Prostate gland (tissue), 2 donors: ENCODE data around the gene POLR3G. TPM values are rescaled to one million over a fixed set of nuclear protein-coding genes. Genes with fewer than 3 reads are reported as not detected.

Experiments used
- DNase-seq: peaks from one replicate; pipeline ENCODE4 v3.0.0-alpha.2; 2019; ENCODE audit warnings: low spot score
- H3K27ac ChIP-seq, 2 donors: fragments of 200-600 bp; sonication (generic); 2 replicates each; pipeline ENCODE4 v1.5.1; 2017 to 2019
- H3K27me3 ChIP-seq: fragments of 200-600 bp; sonication (generic); replicated peaks from 2 replicates; pipeline ENCODE4 v1.5.1; 2019; ENCODE audit not compliant: insufficient read depth
- H3K36me3 ChIP-seq, 2 donors: fragments of 200-600 bp; sonication (generic); 1 replicate in 1 of 2; 2 replicates in 1 of 2; pipeline versions ENCODE4 v1.5.1 to v1.8.1; 2017 to 2019
- H3K4me1 ChIP-seq: fragments of 200-600 bp; sonication (generic); replicated peaks from 2 replicates; pipeline ENCODE4 v1.5.1; 2019
- H3K4me3 ChIP-seq, 2 donors: fragments of 200-600 bp; sonication (generic); 2 replicates each; pipeline ENCODE4 v1.5.1; 2017 to 2019
- H3K9me3 ChIP-seq: fragments of 200-600 bp; sonication (generic); 2 replicates; pipeline ENCODE4 v1.5.1; 2017
- POLR2A ChIP-seq: fragments of 450-650 bp; IDR thresholded peaks from one replicate; pipeline ENCODE4 v1.6.1; 2016; ENCODE audit warnings: antibody characterized with exemption, mild to moderate bottlenecking
- POLR2AphosphoS5 ChIP-seq: sonication (generic); formaldehyde crosslinking; IDR thresholded peaks from one replicate; pipeline ENCODE4 v1.6.1; 2017; ENCODE audit warnings: antibody characterized with exemption
- WGBS: methylation state at CpG from one replicate; pipeline ENCODE4 v1.1.5; 2018; 5-methylcytosine and 5-hydroxymethylcytosine counted together
- intact Hi-C: fragments of 100-400 bp; cut with DNase I; formaldehyde crosslinking; loops from one replicate; pipeline ENCODE4 v1.14.2; 2022
- total RNA-seq, 2 donors: library from RNA; depleted of rRNA; stranded (reverse); fragments of >200 nt; gene quantifications; one replicate each; pipeline ENCODE4 v1.1.0, GENCODE V29; 2016
- TF ChIP-seq, protein P1 (sequence below), 4 experiments: fragments of 200-600 bp in 2 of 4; fragments of 450-650 bp in 2 of 4; sonication (generic) in 2 of 4; IDR thresholded peaks; 1 replicate in 3 of 4; 2 replicates in 1 of 4; pipeline ENCODE4 v1.5.1; 2016 to 2019; ENCODE audit warnings: antibody characterized with exemption in 4 of 4, mild to moderate bottlenecking in 2 of 4, moderate library complexity in 2 of 4

The POLR3G gene
- total RNA-seq, 2 donors from 2014 or later: 0.18 to 6.4 TPM

DNA sequence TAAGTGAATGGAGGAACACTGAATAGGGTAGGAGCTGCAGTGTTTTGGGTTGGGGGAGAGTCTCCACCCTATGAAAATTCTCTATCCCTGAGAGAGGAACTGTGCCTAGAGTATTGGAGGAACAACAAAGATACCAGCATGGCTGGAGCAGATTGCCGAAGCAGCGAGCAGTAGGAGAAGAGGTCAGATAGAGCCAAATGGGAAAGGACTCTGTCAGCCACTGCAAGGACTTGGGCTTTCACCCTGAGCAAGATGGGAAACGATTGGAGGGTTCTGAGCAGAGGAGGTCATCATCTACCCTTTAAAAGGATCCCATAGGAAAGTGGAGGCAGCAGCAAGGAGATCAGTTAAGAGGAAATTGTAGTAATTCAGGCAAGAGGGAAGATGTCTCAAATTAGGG lies 59.1 kb downstream of the POLR3G start:
- 80% methylated on average over 3 of the region's 3 CpGs for WGBS
- no peak for DNase-seq
- no peaks in the 10 kb centered on the region for H3K36me3 ChIP-seq
- no peaks in the 10 kb centered on the region for H3K27me3 ChIP-seq
- H3K4me3 ChIP-seq: no peak overlapping the region
- H3K4me1 ChIP-seq: no peaks in the 10 kb centered on the region
- no peaks in the 10 kb centered on the region for H3K9me3 ChIP-seq
- TF ChIP-seq POLR2A (no peak), POLR2AphosphoS5 (no peak)
- TF ChIP-seq, protein P1, sequence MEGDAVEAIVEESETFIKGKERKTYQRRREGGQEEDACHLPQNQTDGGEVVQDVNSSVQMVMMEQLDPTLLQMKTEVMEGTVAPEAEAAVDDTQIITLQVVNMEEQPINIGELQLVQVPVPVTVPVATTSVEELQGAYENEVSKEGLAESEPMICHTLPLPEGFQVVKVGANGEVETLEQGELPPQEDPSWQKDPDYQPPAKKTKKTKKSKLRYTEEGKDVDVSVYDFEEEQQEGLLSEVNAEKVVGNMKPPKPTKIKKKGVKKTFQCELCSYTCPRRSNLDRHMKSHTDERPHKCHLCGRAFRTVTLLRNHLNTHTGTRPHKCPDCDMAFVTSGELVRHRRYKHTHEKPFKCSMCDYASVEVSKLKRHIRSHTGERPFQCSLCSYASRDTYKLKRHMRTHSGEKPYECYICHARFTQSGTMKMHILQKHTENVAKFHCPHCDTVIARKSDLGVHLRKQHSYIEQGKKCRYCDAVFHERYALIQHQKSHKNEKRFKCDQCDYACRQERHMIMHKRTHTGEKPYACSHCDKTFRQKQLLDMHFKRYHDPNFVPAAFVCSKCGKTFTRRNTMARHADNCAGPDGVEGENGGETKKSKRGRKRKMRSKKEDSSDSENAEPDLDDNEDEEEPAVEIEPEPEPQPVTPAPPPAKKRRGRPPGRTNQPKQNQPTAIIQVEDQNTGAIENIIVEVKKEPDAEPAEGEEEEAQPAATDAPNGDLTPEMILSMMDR (IDR thresholded peaks at IDR 0.05): no peak
- intact Hi-C loops: no loop called here
- H3K27ac ChIP-seq: no peak overlapping the region

DNA sequence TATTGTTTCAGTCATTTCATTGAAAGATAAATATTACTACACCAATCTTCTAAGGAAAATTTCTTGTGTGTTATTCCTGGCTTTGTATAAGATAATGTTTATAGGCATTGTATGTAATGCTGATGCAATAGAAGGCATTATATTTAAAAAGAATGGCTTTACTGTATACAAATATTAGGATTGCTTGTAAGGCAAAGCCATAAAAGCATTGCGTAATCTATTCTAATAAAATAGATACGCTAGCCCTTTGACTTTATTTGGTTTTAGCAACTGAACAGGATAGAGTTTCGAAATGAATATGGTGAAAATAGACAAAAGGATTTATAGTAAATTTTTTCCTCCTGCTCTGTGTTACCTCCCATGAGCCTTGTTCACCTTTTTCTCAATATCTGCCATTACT lies 60.3 kb downstream of the POLR3G start:
- no peak for TF ChIP-seq POLR2A
- no peak for TF ChIP-seq POLR2AphosphoS5
- TF ChIP-seq, protein P1 (IDR thresholded peaks at IDR 0.05): no peak
- intact Hi-C loops: no loop called here
- WGBS: 36% methylated on average over 3 of the region's 3 CpGs
- H3K27me3 ChIP-seq: no peaks in the 10 kb centered on the region
- no peaks in the 10 kb centered on the region for H3K4me1 ChIP-seq
- H3K36me3 ChIP-seq: no peaks in the 10 kb centered on the region
- no peak for DNase-seq
- no peaks in the 10 kb centered on the region for H3K9me3 ChIP-seq
- no peak overlapping the region for H3K4me3 ChIP-seq
- no peak overlapping the region for H3K27ac ChIP-seq

DNA sequence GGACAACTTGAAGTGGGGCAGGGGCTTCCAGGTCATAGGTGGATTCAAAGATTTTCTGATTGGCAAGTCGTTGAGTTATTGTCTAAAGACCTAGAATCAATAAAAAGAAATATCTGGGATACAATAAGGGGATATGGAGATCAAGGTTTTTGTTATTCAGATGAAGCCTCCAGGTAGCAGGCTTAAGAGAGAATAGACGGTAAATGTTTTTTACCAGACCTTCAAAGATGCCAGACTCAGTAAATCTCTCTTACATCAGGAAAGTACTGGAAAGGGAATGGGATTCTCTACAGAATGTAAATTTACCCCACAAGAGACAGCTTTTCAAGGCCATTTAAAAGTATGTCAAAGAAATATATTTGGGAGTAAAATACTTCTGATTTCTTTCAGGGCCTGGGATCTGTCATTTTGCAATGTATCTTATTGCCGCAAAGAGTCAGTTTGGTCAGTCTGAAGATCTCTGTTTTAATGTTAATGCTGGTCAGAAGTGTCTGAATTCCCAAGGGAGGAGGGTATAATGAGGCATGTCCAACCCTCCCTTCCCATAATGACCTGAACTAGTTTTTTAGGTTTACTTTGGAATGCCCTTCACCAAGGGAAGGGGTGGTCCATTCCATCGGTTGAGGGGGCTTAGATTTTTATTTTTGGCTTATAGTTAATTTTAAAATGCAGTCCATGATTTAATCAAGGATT lies 68.3 kb downstream of the POLR3G start:
- WGBS: 90% methylated on average over 4 of the region's 4 CpGs
- H3K4me1 ChIP-seq: no peaks in the 10 kb centered on the region
- H3K27me3 ChIP-seq: no peaks in the 10 kb centered on the region
- TF ChIP-seq POLR2AphosphoS5: no peak
- no peak for TF ChIP-seq POLR2A
- TF ChIP-seq, protein P1 (IDR thresholded peaks at IDR 0.05): no peak
- intact Hi-C loops: no loop called here
- no peak for DNase-seq
- no peaks in the 10 kb centered on the region for H3K9me3 ChIP-seq
- H3K36me3 ChIP-seq: no peaks in the 10 kb centered on the region
- H3K4me3 ChIP-seq: no peak overlapping the region
- no peak overlapping the region for H3K27ac ChIP-seq

DNA sequence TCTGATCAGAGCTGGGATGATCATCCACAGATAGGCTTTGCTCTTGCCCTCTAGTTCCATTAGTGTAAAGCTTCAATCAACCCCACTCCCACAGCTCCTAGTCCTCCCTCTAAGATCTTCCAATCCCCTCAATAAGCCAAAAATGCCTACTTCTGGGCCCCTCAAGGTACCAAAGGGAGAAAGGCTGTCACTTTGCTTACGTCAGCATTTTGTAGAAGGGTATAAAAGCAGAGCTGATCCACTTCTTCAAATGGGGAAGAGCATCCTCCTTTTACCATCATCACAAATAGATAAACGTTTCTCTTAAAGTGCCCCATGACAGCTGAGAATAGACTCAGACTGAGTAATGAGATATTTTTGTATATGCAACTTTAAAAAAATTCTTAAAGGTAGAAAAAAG lies 70.8 kb downstream of the POLR3G start:
- Histone ChIP-seq H3K27ac (no peak overlapping the region), H3K4me3 (no peak overlapping the region), H3K4me1 (no peaks in the 10 kb centered on the region), H3K36me3 (no peaks in the 10 kb centered on the region), H3K9me3 (no peaks in the 10 kb centered on the region), H3K27me3 (no peaks in the 10 kb centered on the region)
- intact Hi-C loops: no loop called here
- 90% methylated on average over 2 of the region's 2 CpGs for WGBS
- DNase-seq: no peak
- TF ChIP-seq POLR2AphosphoS5 (no peak), POLR2A (no peak)
- TF ChIP-seq, protein P1 (IDR thresholded peaks at IDR 0.05): no peak

DNA sequence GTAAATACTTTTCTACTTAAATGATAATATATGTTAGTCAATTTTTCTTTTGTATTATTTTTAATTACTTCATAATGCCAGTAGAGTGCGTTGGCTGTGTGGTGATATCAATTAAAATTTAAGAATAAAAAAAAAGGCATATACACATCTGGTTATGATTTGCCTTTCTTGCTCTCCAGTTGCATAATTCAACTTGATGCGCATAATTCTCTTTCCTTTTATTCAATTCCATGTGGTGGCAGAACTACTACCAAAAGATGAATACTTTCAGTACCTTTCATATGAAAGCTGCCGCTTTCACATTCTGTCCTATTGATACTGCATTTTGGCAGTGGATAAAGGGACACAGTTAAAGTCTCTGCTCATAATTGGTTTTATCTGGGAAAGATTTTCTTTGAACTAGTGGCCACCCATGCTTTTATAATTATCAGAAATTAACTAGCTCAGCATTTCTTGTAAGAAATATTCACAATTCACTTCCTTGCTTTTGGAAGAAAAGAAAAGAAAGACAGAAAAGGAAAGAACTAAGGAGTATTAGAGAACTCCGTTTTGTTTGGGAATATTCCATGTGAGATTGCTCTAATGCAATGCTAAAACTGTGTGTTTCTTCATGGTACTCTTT lies 71.7 kb downstream of the POLR3G start:
- DNase-seq: no peak
- TF ChIP-seq, protein P1 (IDR thresholded peaks at IDR 0.05): no peak
- TF ChIP-seq POLR2AphosphoS5: no peak
- TF ChIP-seq POLR2A: no peak

More for the DNA sequence above, 71.7 kb downstream of the POLR3G start:
- Histone ChIP-seq H3K9me3 (no peaks in the 10 kb centered on the region), H3K4me1 (no peaks in the 10 kb centered on the region), H3K27me3 (no peaks in the 10 kb centered on the region), H3K36me3 (no peaks in the 10 kb centered on the region), H3K27ac (no peak overlapping the region), H3K4me3 (no peak overlapping the region)
- intact Hi-C loops: no loop called here
- 61% methylated on average over 4 of the region's 4 CpGs for WGBS
